ENCODE measurements around the gene CHRNA1.

DNA sequence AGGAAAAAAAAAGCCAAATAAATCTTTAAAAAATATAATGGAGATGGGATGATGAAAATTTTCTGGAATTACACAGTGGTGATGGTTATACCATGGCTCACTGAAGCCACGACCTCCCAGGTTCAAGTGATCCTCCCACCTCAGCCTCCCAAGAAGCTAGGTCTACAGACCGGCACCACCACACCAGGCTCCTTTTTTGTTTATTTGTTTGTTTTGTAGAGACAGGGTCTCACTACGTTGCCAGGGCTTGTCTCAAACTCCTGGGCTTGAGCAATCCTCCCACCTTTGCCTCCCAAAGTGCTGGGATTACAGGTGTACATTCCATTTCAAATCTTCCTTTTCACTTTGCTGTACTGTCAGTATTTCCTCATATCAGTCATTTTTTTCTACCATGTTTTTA, 61.7 kb downstream of the CHRNA1 start:
- TF ChIP-seq, protein P1, sequence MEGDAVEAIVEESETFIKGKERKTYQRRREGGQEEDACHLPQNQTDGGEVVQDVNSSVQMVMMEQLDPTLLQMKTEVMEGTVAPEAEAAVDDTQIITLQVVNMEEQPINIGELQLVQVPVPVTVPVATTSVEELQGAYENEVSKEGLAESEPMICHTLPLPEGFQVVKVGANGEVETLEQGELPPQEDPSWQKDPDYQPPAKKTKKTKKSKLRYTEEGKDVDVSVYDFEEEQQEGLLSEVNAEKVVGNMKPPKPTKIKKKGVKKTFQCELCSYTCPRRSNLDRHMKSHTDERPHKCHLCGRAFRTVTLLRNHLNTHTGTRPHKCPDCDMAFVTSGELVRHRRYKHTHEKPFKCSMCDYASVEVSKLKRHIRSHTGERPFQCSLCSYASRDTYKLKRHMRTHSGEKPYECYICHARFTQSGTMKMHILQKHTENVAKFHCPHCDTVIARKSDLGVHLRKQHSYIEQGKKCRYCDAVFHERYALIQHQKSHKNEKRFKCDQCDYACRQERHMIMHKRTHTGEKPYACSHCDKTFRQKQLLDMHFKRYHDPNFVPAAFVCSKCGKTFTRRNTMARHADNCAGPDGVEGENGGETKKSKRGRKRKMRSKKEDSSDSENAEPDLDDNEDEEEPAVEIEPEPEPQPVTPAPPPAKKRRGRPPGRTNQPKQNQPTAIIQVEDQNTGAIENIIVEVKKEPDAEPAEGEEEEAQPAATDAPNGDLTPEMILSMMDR (conservative IDR thresholded peaks at IDR 0.05) = no peak
- no peak for TF ChIP-seq EZH2 (IDR thresholded peaks at IDR 0.05; ENCODE audit: low read depth)

Measured in PC-9 (cell line).